ENCODE data around the gene SLC25A13. TPM values are rescaled to one million over a fixed set of nuclear protein-coding genes. Genes with fewer than 3 reads are reported as not detected.

Gene SLC25A13
- total and polyA plus RNA-seq, 2 of the 4 experiments (the other 2 are of a cell fraction) = 7.4 to 11.7 TPM

DNA sequence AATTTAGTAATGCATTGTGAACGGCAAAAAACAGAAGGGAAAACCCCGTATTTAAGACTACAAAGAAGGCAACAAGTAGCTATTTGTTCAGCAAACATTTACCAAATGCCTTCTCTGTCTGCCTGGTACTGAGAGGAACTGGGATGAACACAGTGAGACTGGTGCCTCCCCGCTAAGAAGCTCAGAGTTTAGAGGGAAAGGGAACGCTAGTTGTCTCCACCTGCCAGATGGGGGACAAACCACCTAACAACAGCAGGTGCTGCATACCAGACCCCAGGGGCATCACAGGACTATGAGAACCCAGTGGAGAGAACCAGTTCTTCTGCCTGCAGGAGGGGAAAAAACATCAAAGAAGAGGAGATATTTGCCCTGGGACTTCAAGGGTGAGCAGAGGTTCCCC, 147.1 kb downstream of the SLC25A13 start:
- BruUV-seq (replicated peaks) = no TSS peak
- in situ Hi-C loops (cut with MboI; ENCODE audit: low sequenced_read_pairs) = no loop called here
- Histone ChIP-seq H3K79me1 (ENCODE audit: low read depth in 1 of 2, low read length in 2 of 2) (no peaks in the 10 kb centered on the region), H3K4ac (ENCODE audit: low read depth, low read length) (no peak overlapping the region), H3K14ac (replicated peaks; ENCODE audit: low read depth, low read length) (no peak overlapping the region), H3K27me3 (ENCODE audit: control insufficient read depth, insufficient read depth, low read length) (no peaks in the 10 kb centered on the region), H2BK20ac (ENCODE audit: low read depth, low read length) (no peak overlapping the region), H3K36me3 (ENCODE audit: control insufficient read depth, insufficient read depth, low read length) (0 out of 2 replicates have a peak, but pooled peaks cover 2% of the 10 kb centered on the region), H3K4me2 (ENCODE audit: low read depth, low read length) (no peak overlapping the region), H3K56ac (ENCODE audit: extremely low read depth, insufficient read depth, low read length) (no peak overlapping the region), H3K9me3 (ENCODE audit: control insufficient read depth, insufficient read depth, low read length) (no peaks in the 10 kb centered on the region), H2BK120ac (ENCODE audit: low read depth, low read length) (no peak overlapping the region), H3K9me1 (ENCODE audit: insufficient read depth, low read length) (0 out of 2 replicates have a peak, but pooled peaks cover 4% of the 10 kb centered on the region), H4K20me1 (ENCODE audit: insufficient read depth, low read length) (no peaks in the 10 kb centered on the region), H3K9ac (ENCODE audit: low read depth, low read length) (no peak overlapping the region), H2AK5ac (ENCODE audit: low read depth, low read length) (no peak overlapping the region), H2AFZ (replicated peaks; ENCODE audit: low read length, poor library complexity) (no peak overlapping the region), H3K18ac (ENCODE audit: low read depth, low read length) (no peak overlapping the region), H4K91ac (ENCODE audit: insufficient read depth, low read depth, low read length) (no peak overlapping the region), H3K4me1 (ENCODE audit: control insufficient read depth, insufficient read depth, low read length) (no peaks in the 10 kb centered on the region), H4K5ac (ENCODE audit: low read depth, low read length) (no peak overlapping the region), H2BK5ac (ENCODE audit: low read depth, low read length, poor library complexity, severe bottlenecking) (no peak overlapping the region), H4K8ac (ENCODE audit: low read depth in 2 of 2, low read length in 2 of 2) (no peak overlapping the region), H3K23ac (ENCODE audit: low read depth, low read length) (no peak overlapping the region), H3K4me3 (ENCODE audit: insufficient read depth, low read depth, low read length) (no peak overlapping the region), H3K27ac (ENCODE audit: insufficient read depth, low read length) (no peak overlapping the region), H2AK9ac (replicated peaks; ENCODE audit: low read depth, low read length, poor library complexity) (no peak overlapping the region), H2BK15ac (ENCODE audit: low read depth, low read length) (no peak overlapping the region)
- intact Hi-C loops (cut with micrococcal nuclease) = loop anchor here (5.0 kb wide), 1 partner anchor 852 kb away; no protein-coding TSS in a partner anchor
- ChIA-PET POLR2A (ENCODE audit: unreplicated experiment) (no interaction called here), CTCF (no interaction called here)
- TF ChIP-seq RAD21 (IDR thresholded peaks at IDR 0.05; ENCODE audit: low read length) (no peak), POLR2A (IDR thresholded peaks at IDR 0.05; ENCODE audit: low read depth, low read length) (no peak), SMC3 (IDR thresholded peaks at IDR 0.05; ENCODE audit: low read depth, low read length) (no peak), RFX5 (IDR thresholded peaks at IDR 0.05; ENCODE audit: low read depth, low read length) (no peak), NFE2L2 (IDR thresholded peaks at IDR 0.05; ENCODE audit: low read depth, low read length) (no peak), MXI1 (IDR thresholded peaks at IDR 0.05; ENCODE audit: borderline replicate concordance, low read depth, low read length) (no peak), CEBPB (IDR thresholded peaks at IDR 0.05; ENCODE audit: low read depth, low read length) (no peak), RCOR1 (IDR thresholded peaks at IDR 0.05; ENCODE audit: insufficient replicate concordance, low read length) (no peak), MAFK (IDR thresholded peaks at IDR 0.05; ENCODE audit: low read depth, low read length) (no peak), FOS (IDR thresholded peaks at IDR 0.05; ENCODE audit: low read depth, low read length) (no peak), MAZ (IDR thresholded peaks at IDR 0.05; ENCODE audit: borderline replicate concordance, low read depth, low read length) (no peak), BHLHE40 (IDR thresholded peaks at IDR 0.05; ENCODE audit: low read depth, low read length) (no peak), CHD1 (IDR thresholded peaks at IDR 0.05; ENCODE audit: low read depth, low read length) (no peak)
- TF ChIP-seq, protein P1, sequence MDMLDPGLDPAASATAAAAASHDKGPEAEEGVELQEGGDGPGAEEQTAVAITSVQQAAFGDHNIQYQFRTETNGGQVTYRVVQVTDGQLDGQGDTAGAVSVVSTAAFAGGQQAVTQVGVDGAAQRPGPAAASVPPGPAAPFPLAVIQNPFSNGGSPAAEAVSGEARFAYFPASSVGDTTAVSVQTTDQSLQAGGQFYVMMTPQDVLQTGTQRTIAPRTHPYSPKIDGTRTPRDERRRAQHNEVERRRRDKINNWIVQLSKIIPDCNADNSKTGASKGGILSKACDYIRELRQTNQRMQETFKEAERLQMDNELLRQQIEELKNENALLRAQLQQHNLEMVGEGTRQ (IDR thresholded peaks at IDR 0.05; ENCODE audit: low read depth, low read length) = no peak
- TF ChIP-seq, protein P2, sequence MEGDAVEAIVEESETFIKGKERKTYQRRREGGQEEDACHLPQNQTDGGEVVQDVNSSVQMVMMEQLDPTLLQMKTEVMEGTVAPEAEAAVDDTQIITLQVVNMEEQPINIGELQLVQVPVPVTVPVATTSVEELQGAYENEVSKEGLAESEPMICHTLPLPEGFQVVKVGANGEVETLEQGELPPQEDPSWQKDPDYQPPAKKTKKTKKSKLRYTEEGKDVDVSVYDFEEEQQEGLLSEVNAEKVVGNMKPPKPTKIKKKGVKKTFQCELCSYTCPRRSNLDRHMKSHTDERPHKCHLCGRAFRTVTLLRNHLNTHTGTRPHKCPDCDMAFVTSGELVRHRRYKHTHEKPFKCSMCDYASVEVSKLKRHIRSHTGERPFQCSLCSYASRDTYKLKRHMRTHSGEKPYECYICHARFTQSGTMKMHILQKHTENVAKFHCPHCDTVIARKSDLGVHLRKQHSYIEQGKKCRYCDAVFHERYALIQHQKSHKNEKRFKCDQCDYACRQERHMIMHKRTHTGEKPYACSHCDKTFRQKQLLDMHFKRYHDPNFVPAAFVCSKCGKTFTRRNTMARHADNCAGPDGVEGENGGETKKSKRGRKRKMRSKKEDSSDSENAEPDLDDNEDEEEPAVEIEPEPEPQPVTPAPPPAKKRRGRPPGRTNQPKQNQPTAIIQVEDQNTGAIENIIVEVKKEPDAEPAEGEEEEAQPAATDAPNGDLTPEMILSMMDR (conservative IDR thresholded peaks at IDR 0.05; ENCODE audit: low read depth, low read length) = no peak
- TF ChIP-seq, protein P3, sequence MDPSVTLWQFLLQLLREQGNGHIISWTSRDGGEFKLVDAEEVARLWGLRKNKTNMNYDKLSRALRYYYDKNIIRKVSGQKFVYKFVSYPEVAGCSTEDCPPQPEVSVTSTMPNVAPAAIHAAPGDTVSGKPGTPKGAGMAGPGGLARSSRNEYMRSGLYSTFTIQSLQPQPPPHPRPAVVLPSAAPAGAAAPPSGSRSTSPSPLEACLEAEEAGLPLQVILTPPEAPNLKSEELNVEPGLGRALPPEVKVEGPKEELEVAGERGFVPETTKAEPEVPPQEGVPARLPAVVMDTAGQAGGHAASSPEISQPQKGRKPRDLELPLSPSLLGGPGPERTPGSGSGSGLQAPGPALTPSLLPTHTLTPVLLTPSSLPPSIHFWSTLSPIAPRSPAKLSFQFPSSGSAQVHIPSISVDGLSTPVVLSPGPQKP (IDR thresholded peaks at IDR 0.05; ENCODE audit: borderline replicate concordance, low read depth, low read length) = no peak
- DNase-seq (no peak), ATAC-seq (ENCODE audit: low read depth) (no peak)
- dilution Hi-C loops (cut with HindIII; ENCODE audit: low sequenced_read_pairs, unreplicated experiment) = no loop called here
- WGBS, 2 experiments (ENCODE audit: extremely low coverage in 2 of 2, insufficient read length in 1 of 2) = no CpG with 5 or more reads among the region's 4 CpGs

All from IMR-90 (cell line).